PC-9 (cell line): Measurements from ENCODE around the gene TGM1. TPM values are rescaled to one million over a fixed set of nuclear protein-coding genes. Genes with fewer than 3 reads are reported as not detected.

Source experiments
- BruUV-seq: library from RNA; stranded (reverse); fragments of 400-500 nt; replicated peaks from 2 replicates; lab custom pipeline; 2021; lab: Mats Ljungman, UMichigan
- CTCF ChIA-PET: fragments of 300-600 bp; sonication (Branson Sonifier 250); formaldehyde crosslinking; loops from one replicate; lab custom pipeline; 2022; ENCODE audit warnings: antibody characterized with exemption; lab: Charles Lee
- POLR2A ChIA-PET: fragments of 300-600 bp; sonication (Branson Sonifier 250); formaldehyde crosslinking; loops from one replicate; lab custom pipeline; 2022; ENCODE audit warnings: antibody characterized with exemption; ENCODE audit not compliant: unreplicated experiment; lab: Charles Lee
- DNase-seq, 2 experiments: peaks; one replicate each; pipeline versions ENCODE4 v3.0.0 to v3.0.0-alpha.2; 2015 to 2022; ENCODE audit warnings: mixed read lengths in 1 of 2
- H2AFZ ChIP-seq: fragments of 200-600 bp; sonication (generic); 2 replicates; pipeline ENCODE4 v1.8.1; 2017; ENCODE audit warnings: antibody characterized with exemption
- H3F3A ChIP-seq: fragments of 200-600 bp; sonication (generic); 2 replicates; pipeline ENCODE4 v1.8.1; 2017; ENCODE audit warnings: antibody characterized with exemption, mild to moderate bottlenecking, low read depth; ENCODE audit not compliant: insufficient read depth
- H3K27ac ChIP-seq: fragments of 200-600 bp; sonication (generic); 2 replicates; pipeline ENCODE4 v1.6.1; 2016; ENCODE audit warnings: mixed run types
- H3K27me3 ChIP-seq: fragments of 200-600 bp; sonication (generic); 2 replicates; pipeline ENCODE4 v1.6.1; 2016; ENCODE audit warnings: low read depth, mixed run types; ENCODE audit not compliant: insufficient read depth
- H3K36me3 ChIP-seq: fragments of 200-600 bp; sonication (generic); 2 replicates; pipeline ENCODE4 v1.6.1; 2016; ENCODE audit warnings: low read depth, mixed run types
- H3K4me1 ChIP-seq: fragments of 200-600 bp; sonication (generic); replicated peaks from 2 replicates; pipeline ENCODE4 v1.6.1; 2016; ENCODE audit warnings: mixed run types; ENCODE audit not compliant: insufficient read depth
- H3K4me2 ChIP-seq: fragments of 200-600 bp; sonication (generic); 2 replicates; pipeline ENCODE4 v1.6.1; 2017; ENCODE audit warnings: mixed run types
- H3K4me3 ChIP-seq: fragments of 200-600 bp; sonication (generic); 2 replicates; pipeline ENCODE4 v1.6.1; 2016; ENCODE audit warnings: mixed run types
- H3K79me2 ChIP-seq: fragments of 200-600 bp; sonication (generic); 2 replicates; pipeline ENCODE4 v1.6.1; 2017; ENCODE audit warnings: low read depth, mixed run types
- H3K9me2 ChIP-seq: fragments of 200-600 bp; sonication (generic); 2 replicates; pipeline ENCODE4 v1.8.1; 2017; ENCODE audit warnings: mild to moderate bottlenecking; ENCODE audit not compliant: insufficient read depth
- H3K9me3 ChIP-seq: fragments of 200-600 bp; sonication (generic); 2 replicates; pipeline ENCODE4 v1.8.1; 2016; ENCODE audit warnings: low read depth; ENCODE audit not compliant: insufficient read depth
- H4K20me1 ChIP-seq: fragments of 200-600 bp; sonication (generic); 2 replicates; pipeline ENCODE4 v1.8.1; 2017; ENCODE audit not compliant: insufficient read depth
- CTCF ChIP-seq: fragments of 200-600 bp; sonication (generic); conservative IDR thresholded peaks from 2 replicates; pipeline ENCODE4 v1.6.1; 2017; ENCODE audit warnings: mixed run types, antibody characterized with exemption, mild to moderate bottlenecking, moderate library complexity
- EZH2 ChIP-seq: fragments of 200-600 bp; sonication (generic); IDR thresholded peaks from 2 replicates; pipeline ENCODE4 v1.8.0; 2017; ENCODE audit warnings: antibody characterized with exemption, low read depth
- intact Hi-C: fragments of 100-400 bp; cut with micrococcal nuclease; formaldehyde crosslinking; loops from one replicate; pipeline ENCODE4 v1.10.0; 2022; ENCODE audit not compliant: unreplicated experiment
- total RNA-seq: library from RNA; stranded (reverse); gene quantifications from 2 replicates; pipeline ENCODE4 v1.2.3, GENCODE V29; 2021

Gene TGM1
- total RNA-seq, 1 experiment from 2014 or later: 7.2 TPM

GRCh38 chr14:24310646-24311604 lies 47.9 kb upstream of the TGM1 start, which contains the start of gene LTB4R:
LTB4R (plus strand) TSS chr14:24311502; CDS start chr14:24315652, 4,150 bp downstream.
- POLR2A ChIA-PET: no interaction called here
- no peak within 1 kb of the TSS for H3K27ac ChIP-seq
- CTCF ChIA-PET: no interaction called here
- no peaks in the 10 kb centered on the region for H3K27me3 ChIP-seq
- no peaks in the 10 kb centered on the region for H3K9me3 ChIP-seq
- H3K36me3 ChIP-seq: no peaks in the 10 kb centered on the region
- H2AFZ ChIP-seq: no peak within 1 kb of the TSS
- DNase-seq: no peak
- H3K9me2 ChIP-seq: no peaks in the 10 kb centered on the region
- no TSS peak for BruUV-seq
- no peak within 1 kb of the TSS for H3K4me2 ChIP-seq
- TF ChIP-seq CTCF: no peak
- TF ChIP-seq EZH2: no peak
- H3F3A ChIP-seq: no peaks in the 10 kb centered on the region
- intact Hi-C loops: no loop called here
- no peaks in the 10 kb centered on the region for H4K20me1 ChIP-seq
- no peaks in the 10 kb centered on the region for H3K4me1 ChIP-seq
- H3K79me2 ChIP-seq: no peaks in the 10 kb centered on the region
- H3K4me3 ChIP-seq: no peak within 1 kb of the TSS

- H3K4me2 ChIP-seq: no peak overlapping the region
- no peaks in the 10 kb centered on the region for H3F3A ChIP-seq
- no peaks in the 10 kb centered on the region for H3K9me2 ChIP-seq
- POLR2A ChIA-PET: no interaction called here
- CTCF ChIA-PET: no interaction called here
- TF ChIP-seq EZH2 (no peak), CTCF (no peak)
- H3K27ac ChIP-seq: no peak overlapping the region
- BruUV-seq: no TSS peak
- intact Hi-C loops: no loop called here
- H3K79me2 ChIP-seq: no peaks in the 10 kb centered on the region
- no peaks in the 10 kb centered on the region for H3K27me3 ChIP-seq
- no peak for DNase-seq
- no peaks in the 10 kb centered on the region for H3K36me3 ChIP-seq
- no peaks in the 10 kb centered on the region for H4K20me1 ChIP-seq
- H2AFZ ChIP-seq: no peak overlapping the region
- H3K4me3 ChIP-seq: no peak overlapping the region
- no peaks in the 10 kb centered on the region for H3K9me3 ChIP-seq
- no peaks in the 10 kb centered on the region for H3K4me1 ChIP-seq
Observed at GRCh38 chr14:24310265-24310645, 47.3 kb upstream of the TGM1 start.

- H3K36me3 ChIP-seq: no peaks in the 10 kb centered on the region
- no peaks in the 10 kb centered on the region for H3F3A ChIP-seq
- H4K20me1 ChIP-seq: no peaks in the 10 kb centered on the region
- no peak within 1 kb of the TSS for H3K27ac ChIP-seq
- BruUV-seq: no TSS peak
- no peaks in the 10 kb centered on the region for H3K4me1 ChIP-seq
- CTCF ChIA-PET: interaction anchor here (0.6 kb wide), 1 partner anchor 216 kb away, joined by 7 read pairs; no protein-coding TSS in a partner anchor
- no peak within 1 kb of the TSS for H2AFZ ChIP-seq
- no peaks in the 10 kb centered on the region for H3K27me3 ChIP-seq
- H3K4me2 ChIP-seq: no peak within 1 kb of the TSS
- H3K9me3 ChIP-seq: no peaks in the 10 kb centered on the region
- intact Hi-C loops: no loop called here
- DNase-seq: no peak
- no peaks in the 10 kb centered on the region for H3K79me2 ChIP-seq
- no peaks in the 10 kb centered on the region for H3K9me2 ChIP-seq
- no peak within 1 kb of the TSS for H3K4me3 ChIP-seq
- POLR2A ChIA-PET: no interaction called here
- no peak for TF ChIP-seq CTCF
- TF ChIP-seq EZH2: no peak
Observed at GRCh38 chr14:24309538-24310264, 46.7 kb upstream of the TGM1 start, which contains the start of gene LTB4R2. LTB4R2 (plus strand) TSS chr14:24310140; CDS start chr14:24310665, 525 bp downstream.
